WTC11 (cell line): ENCODE measurements around the gene NUDT22. TPM values are rescaled to one million over a fixed set of nuclear protein-coding genes. Genes with fewer than 3 reads are reported as not detected.
A peak's percentile ranks its signal among the peaks of the same experiment; 100 is the strongest.

Source experiments
- ATAC-seq: fragments of 200-7000 bp; cut with Tn5 transposase; 2 replicates; pipeline ENCODE4 v1.10.0; 2021; ENCODE audit warnings: mild to moderate bottlenecking, moderate library complexity
- CTCF ChIA-PET: fragments of 300-600 bp; sonication (Branson Sonifier 250); formaldehyde crosslinking; loops from one replicate; lab custom pipeline; 2021; ENCODE audit warnings: antibody characterized with exemption; lab: Charles Lee
- POLR2A ChIA-PET: fragments of 350-600 bp; sonication (Branson Sonifier 250); formaldehyde crosslinking; loops from one replicate; lab custom pipeline; 2021; ENCODE audit warnings: antibody characterized with exemption; lab: Charles Lee
- DNase-seq: peaks from one replicate; pipeline ENCODE4 v3.0.0; 2021; ENCODE audit warnings: low spot score
- H3K27ac Mint-ChIP-seq: 2 replicates; pipeline ENCODE4 v1.8.0; 2021; ENCODE audit warnings: mixed read lengths
- H3K27me3 Mint-ChIP-seq: 2 replicates; pipeline ENCODE4 v1.8.0; 2021; ENCODE audit warnings: low read depth, mild to moderate bottlenecking, moderate library complexity, mixed read lengths
- H3K36me3 Mint-ChIP-seq: 2 replicates; pipeline ENCODE4 v1.8.0; 2021; ENCODE audit warnings: mixed read lengths
- H3K4me1 Mint-ChIP-seq: 2 replicates; pipeline ENCODE4 v1.8.0; 2022; ENCODE audit warnings: mixed read lengths
- H3K4me3 Mint-ChIP-seq: 2 replicates; pipeline ENCODE4 v1.8.0; 2021; ENCODE audit warnings: mild to moderate bottlenecking, moderate library complexity, mixed read lengths
- H3K9me3 Mint-ChIP-seq: 2 replicates; pipeline ENCODE4 v1.8.0; 2021; ENCODE audit warnings: mixed read lengths
- ATF1 ChIP-seq: sonication (generic); formaldehyde crosslinking; IDR thresholded peaks from 2 replicates; pipeline ENCODE4 v1.8.1; 2023; ENCODE audit warnings: mild to moderate bottlenecking, moderate library complexity, missing genetic modification reagents
- ATF3 ChIP-seq: sonication (generic); formaldehyde crosslinking; conservative IDR thresholded peaks from 2 replicates; pipeline ENCODE4 v1.8.1; 2022; ENCODE audit warnings: mild to moderate bottlenecking, missing genetic modification reagents
- CDX4 ChIP-seq: fragments of 250-450 bp; sonication (Bioruptor Pico); IDR thresholded peaks from 2 replicates; pipeline ENCODE4 v1.9.0; 2021; ENCODE audit warnings: moderate library complexity, mild to moderate bottlenecking, inconsistent platforms, borderline replicate concordance
- CREB1 ChIP-seq: sonication (generic); formaldehyde crosslinking; IDR thresholded peaks from 2 replicates; pipeline ENCODE4 v1.8.0; 2023; ENCODE audit warnings: mild to moderate bottlenecking, missing genetic modification reagents
- CTCF ChIP-seq: fragments of 200-600 bp; IDR thresholded peaks from 2 replicates; pipeline ENCODE4 v1.8.0; 2022; ENCODE audit warnings: antibody characterized with exemption
- E2F1 ChIP-seq: sonication (generic); formaldehyde crosslinking; IDR thresholded peaks from 2 replicates; pipeline ENCODE4 v1.8.0; 2022; ENCODE audit warnings: mild to moderate bottlenecking, missing genetic modification reagents
- ELF4 ChIP-seq: sonication (generic); formaldehyde crosslinking; IDR thresholded peaks from 2 replicates; pipeline ENCODE4 v1.8.1; 2022; ENCODE audit warnings: low read depth, mild to moderate bottlenecking, moderate library complexity, missing genetic modification reagents
- ERG ChIP-seq: fragments of 250-450 bp; sonication (Bioruptor Pico); IDR thresholded peaks from 2 replicates; pipeline ENCODE4 v1.8.0; 2021; ENCODE audit warnings: mild to moderate bottlenecking
- ETV6 ChIP-seq: sonication (generic); formaldehyde crosslinking; IDR thresholded peaks from 2 replicates; pipeline ENCODE4 v1.8.1; 2022; ENCODE audit warnings: mild to moderate bottlenecking, missing genetic modification reagents
- FOXP1 ChIP-seq: sonication (generic); formaldehyde crosslinking; IDR thresholded peaks from 2 replicates; pipeline ENCODE4 v1.8.0; 2022; ENCODE audit warnings: missing genetic modification reagents, mild to moderate bottlenecking, moderate library complexity, borderline replicate concordance
- IRF1 ChIP-seq: sonication (generic); formaldehyde crosslinking; IDR thresholded peaks from 2 replicates; pipeline ENCODE4 v1.8.0; 2023; ENCODE audit warnings: missing genetic modification reagents
- MAX ChIP-seq: sonication (generic); formaldehyde crosslinking; IDR thresholded peaks from 2 replicates; pipeline ENCODE4 v1.8.0; 2022; ENCODE audit warnings: mild to moderate bottlenecking, missing genetic modification reagents
- MLX ChIP-seq: sonication (generic); formaldehyde crosslinking; IDR thresholded peaks from 2 replicates; pipeline ENCODE4 v1.8.1; 2023; ENCODE audit warnings: mild to moderate bottlenecking, missing genetic modification reagents, moderate library complexity
- MXD4 ChIP-seq: fragments of 250-450 bp; sonication (Bioruptor Pico); IDR thresholded peaks from 2 replicates; pipeline ENCODE4 v1.8.0; 2021; ENCODE audit warnings: mild to moderate bottlenecking, moderate library complexity, borderline replicate concordance
- MYBL2 ChIP-seq: sonication (generic); formaldehyde crosslinking; IDR thresholded peaks from 2 replicates; pipeline ENCODE4 v1.8.1; 2023; ENCODE audit warnings: mild to moderate bottlenecking, moderate library complexity, missing genetic modification reagents
- NFATC4 ChIP-seq: fragments of 250-450 bp; sonication (Bioruptor Pico); IDR thresholded peaks from 2 replicates; pipeline ENCODE4 v1.9.0; 2021; ENCODE audit warnings: mild to moderate bottlenecking
- NR1H2 ChIP-seq: sonication (generic); formaldehyde crosslinking; IDR thresholded peaks from 2 replicates; pipeline ENCODE4 v1.9.0; 2021; ENCODE audit warnings: mild to moderate bottlenecking, moderate library complexity, missing genetic modification reagents
- OVOL2 ChIP-seq: fragments of 250-450 bp; sonication (Bioruptor Pico); IDR thresholded peaks from 2 replicates; pipeline ENCODE4 v1.9.0; 2021; ENCODE audit warnings: mild to moderate bottlenecking, borderline replicate concordance
- PRRX2 ChIP-seq: fragments of 250-450 bp; sonication (Bioruptor Pico); IDR thresholded peaks from 2 replicates; pipeline ENCODE4 v1.8.0; 2021; ENCODE audit warnings: mild to moderate bottlenecking
- SMAD4 ChIP-seq: sonication (generic); formaldehyde crosslinking; IDR thresholded peaks from 2 replicates; pipeline ENCODE4 v1.8.0; 2022; ENCODE audit warnings: mild to moderate bottlenecking, missing genetic modification reagents
- SOX15 ChIP-seq: fragments of 250-450 bp; sonication (Bioruptor Pico); IDR thresholded peaks from 2 replicates; pipeline ENCODE4 v1.9.0; 2021; ENCODE audit warnings: mild to moderate bottlenecking
- SP1 ChIP-seq: sonication (generic); formaldehyde crosslinking; conservative IDR thresholded peaks from 2 replicates; pipeline ENCODE4 v1.8.1; 2022; ENCODE audit warnings: missing genetic modification reagents
- TEAD4 ChIP-seq: sonication (generic); formaldehyde crosslinking; IDR thresholded peaks from 2 replicates; pipeline ENCODE4 v1.8.0; 2022; ENCODE audit warnings: mild to moderate bottlenecking, missing genetic modification reagents
- USF2 ChIP-seq: sonication (generic); formaldehyde crosslinking; IDR thresholded peaks from 2 replicates; pipeline ENCODE4 v1.8.1; 2023; ENCODE audit warnings: mild to moderate bottlenecking, missing genetic modification reagents, moderate library complexity
- ZNF219 ChIP-seq: sonication (generic); formaldehyde crosslinking; IDR thresholded peaks from 2 replicates; pipeline ENCODE4 v1.8.0; 2023; ENCODE audit warnings: missing genetic modification reagents, mild to moderate bottlenecking, borderline replicate concordance
- ZNF232 ChIP-seq: sonication (generic); formaldehyde crosslinking; IDR thresholded peaks from 2 replicates; pipeline ENCODE4 v1.8.0; 2022; ENCODE audit warnings: mild to moderate bottlenecking, missing genetic modification reagents
- ZNF263 ChIP-seq: sonication (generic); formaldehyde crosslinking; IDR thresholded peaks from 2 replicates; pipeline ENCODE4 v1.8.1; 2022; ENCODE audit warnings: low read depth, mild to moderate bottlenecking, moderate library complexity, missing genetic modification reagents
- ZNF396 ChIP-seq: fragments of 250-450 bp; sonication (Bioruptor Pico); IDR thresholded peaks from 2 replicates; pipeline ENCODE4 v1.8.0; 2021; ENCODE audit warnings: mild to moderate bottlenecking, moderate library complexity, borderline replicate concordance
- ZNF416 ChIP-seq: fragments of 250-450 bp; sonication (Bioruptor Pico); IDR thresholded peaks from 2 replicates; pipeline ENCODE4 v1.9.0; 2021; ENCODE audit warnings: mild to moderate bottlenecking, inconsistent platforms
- total RNA-seq: library from RNA; stranded (reverse); gene quantifications from 3 replicates; pipeline ENCODE4 v1.2.3, GENCODE V29; 2021

Gene NUDT22
- total RNA-seq, 1 experiment from 2014 or later = 64.4 TPM

GRCh38 chr11:64275841-64276240 lies 49.8 kb downstream of the NUDT22 start:
- POLR2A ChIA-PET = interaction anchor here (0.5 kb wide), 1 partner anchor 99 kb away, joined by 10 read pairs; no protein-coding TSS in a partner anchor
- peaks cover 23% of the 10 kb centered on the region for H3K4me1 Mint-ChIP-seq
- TF ChIP-seq ZNF396 (no peak), TEAD4 (CRISPR knock-in tag) (no peak), SP1 (CRISPR knock-in tag) (no peak), ATF1 (CRISPR knock-in tag) (no peak), CDX4 (CRISPR knock-in tag) (no peak), ZNF263 (no peak), PRRX2 (CRISPR knock-in tag) (no peak), SMAD4 (CRISPR knock-in tag) (no peak), CTCF (no peak), ZNF416 (CRISPR knock-in tag) (no peak), NR1H2 (CRISPR knock-in tag) (no peak), IRF1 (no peak), MAX (CRISPR knock-in tag) (no peak), NFATC4 (CRISPR knock-in tag) (no peak), FOXP1 (CRISPR knock-in tag) (no peak), MYBL2 (CRISPR knock-in tag) (no peak), ZNF219 (CRISPR knock-in tag) (no peak), CREB1 (CRISPR knock-in tag) (no peak), E2F1 (CRISPR knock-in tag) (no peak)

GRCh38 chr11:64276653-64277431 lies 50.8 kb downstream of the NUDT22 start:
- H3K27ac Mint-ChIP-seq = no peak overlapping the region
- TF ChIP-seq SOX15 (CRISPR knock-in tag) = no peak
- TF ChIP-seq TEAD4 (CRISPR knock-in tag) = no peak
- no peak for TF ChIP-seq ERG
- no peak for TF ChIP-seq ZNF232
- no peak for TF ChIP-seq OVOL2 (CRISPR knock-in tag)
- no peak for TF ChIP-seq ETV6 (CRISPR knock-in tag)
- TF ChIP-seq MLX (CRISPR knock-in tag) = no peak
- TF ChIP-seq ELF4 (CRISPR knock-in tag) = no peak
- no peak for TF ChIP-seq MXD4 (CRISPR knock-in tag)
- no peak for TF ChIP-seq USF2 (CRISPR knock-in tag)
- TF ChIP-seq ATF3 = no peak

More at GRCh38 chr11:64275841-64276240, 49.8 kb downstream of the NUDT22 start:
- no peaks in the 10 kb centered on the region for H3K9me3 Mint-ChIP-seq
- no peak overlapping the region for H3K4me3 Mint-ChIP-seq
- CTCF ChIA-PET = interaction anchor here (1.1 to 4.0 kb wide), 5 partner anchors 24 to 72 kb away, joined by 5 to 24 read pairs (median 7); partner anchors contain the start of genes CATSPERZ and PLCB3
- no peaks in the 10 kb centered on the region for H3K27me3 Mint-ChIP-seq
- no peak for DNase-seq
- ATAC-seq = no peak
- H3K36me3 Mint-ChIP-seq = no peaks in the 10 kb centered on the region
- 0 out of 2 replicates have a peak overlapping the region, but pooled peaks have one; percentile 21 for H3K27ac Mint-ChIP-seq

More at GRCh38 chr11:64276653-64277431, 50.8 kb downstream of the NUDT22 start:
- no peaks in the 10 kb centered on the region for H3K9me3 Mint-ChIP-seq
- no peak overlapping the region for H3K4me3 Mint-ChIP-seq
- ChIA-PET POLR2A (interaction anchor here (0.5 to 0.6 kb wide), 2 partner anchors 25 to 100 kb away, joined by 3 to 10 read pairs; no protein-coding TSS in a partner anchor), CTCF (interaction anchor here (0.7 to 4.0 kb wide), 6 partner anchors 24 to 78 kb away, joined by 3 to 24 read pairs (median 6); partner anchors contain the start of genes CATSPERZ and PLCB3)
- peaks cover 6% of the 10 kb centered on the region for H3K36me3 Mint-ChIP-seq
- ATAC-seq = no peak
- no peaks in the 10 kb centered on the region for H3K27me3 Mint-ChIP-seq
- no peak for DNase-seq
- H3K4me1 Mint-ChIP-seq = peaks cover 21% of the 10 kb centered on the region
